ENCODE results near the gene CPB2.

Gene CPB2

DNA sequence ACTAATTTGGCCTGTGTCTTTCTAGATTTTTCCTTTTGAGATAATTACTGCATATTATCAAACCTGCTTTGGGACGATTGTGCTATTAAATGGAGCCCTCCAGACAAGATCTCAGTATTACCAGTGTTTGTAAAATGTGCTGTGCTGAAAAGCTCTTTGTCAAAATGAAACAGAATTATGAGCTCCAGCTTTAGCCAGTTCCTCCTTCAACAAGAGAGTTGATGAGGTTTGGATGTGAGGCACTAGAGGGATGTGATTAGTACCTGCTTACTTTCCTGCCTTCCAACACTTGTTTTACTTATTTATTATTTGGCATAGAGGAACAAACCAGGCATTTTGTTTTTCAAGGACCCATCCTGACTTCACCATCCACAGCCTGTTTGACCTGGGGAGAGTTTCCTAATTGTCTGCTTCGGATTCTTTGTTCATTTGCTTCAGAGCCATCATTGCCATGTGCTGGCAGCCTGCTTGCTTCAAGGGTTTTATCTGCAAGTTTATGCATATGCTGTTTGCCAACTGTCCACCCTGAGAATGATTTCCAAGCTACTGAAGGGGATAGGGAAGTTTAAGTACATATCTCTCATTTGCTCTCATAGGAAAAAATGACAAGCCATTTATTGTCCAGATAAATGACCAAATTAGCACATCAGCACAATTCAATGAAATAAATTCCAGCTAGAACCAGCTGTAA, 32.9 kb upstream of the CPB2 start:
- DNase-seq (ENCODE audit: low spot score), result no peak
- TF ChIP-seq, protein P1, sequence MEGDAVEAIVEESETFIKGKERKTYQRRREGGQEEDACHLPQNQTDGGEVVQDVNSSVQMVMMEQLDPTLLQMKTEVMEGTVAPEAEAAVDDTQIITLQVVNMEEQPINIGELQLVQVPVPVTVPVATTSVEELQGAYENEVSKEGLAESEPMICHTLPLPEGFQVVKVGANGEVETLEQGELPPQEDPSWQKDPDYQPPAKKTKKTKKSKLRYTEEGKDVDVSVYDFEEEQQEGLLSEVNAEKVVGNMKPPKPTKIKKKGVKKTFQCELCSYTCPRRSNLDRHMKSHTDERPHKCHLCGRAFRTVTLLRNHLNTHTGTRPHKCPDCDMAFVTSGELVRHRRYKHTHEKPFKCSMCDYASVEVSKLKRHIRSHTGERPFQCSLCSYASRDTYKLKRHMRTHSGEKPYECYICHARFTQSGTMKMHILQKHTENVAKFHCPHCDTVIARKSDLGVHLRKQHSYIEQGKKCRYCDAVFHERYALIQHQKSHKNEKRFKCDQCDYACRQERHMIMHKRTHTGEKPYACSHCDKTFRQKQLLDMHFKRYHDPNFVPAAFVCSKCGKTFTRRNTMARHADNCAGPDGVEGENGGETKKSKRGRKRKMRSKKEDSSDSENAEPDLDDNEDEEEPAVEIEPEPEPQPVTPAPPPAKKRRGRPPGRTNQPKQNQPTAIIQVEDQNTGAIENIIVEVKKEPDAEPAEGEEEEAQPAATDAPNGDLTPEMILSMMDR (IDR thresholded peaks at IDR 0.05; ENCODE audit: extremely low read depth, insufficient read depth, missing control alignments), result no peak
- in situ Hi-C loops (cut with MboI; ENCODE audit: low pct_unique_long_range_greater_than_20kb, low sequenced_read_pairs, unreplicated experiment), result no loop called here

DNA sequence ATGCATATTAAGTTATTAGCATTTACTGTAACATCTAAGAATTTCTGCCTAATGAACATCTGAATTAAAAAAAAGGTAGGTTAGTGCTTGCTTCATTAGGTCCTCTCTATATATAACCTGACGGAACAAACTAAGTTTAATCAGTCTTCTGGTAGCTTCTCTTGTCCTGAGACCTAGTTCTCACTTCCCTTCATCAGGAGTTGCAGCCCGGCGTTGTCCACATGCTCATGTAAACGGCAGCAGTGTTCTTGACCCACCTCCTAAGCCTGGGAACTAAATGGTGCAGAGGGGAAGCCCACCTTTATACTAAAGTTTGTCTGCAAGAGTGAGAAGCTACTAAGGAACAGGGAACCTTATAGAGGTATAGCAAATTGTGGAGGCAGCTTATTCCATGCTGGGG, 31.9 kb upstream of the CPB2 start:
- TF ChIP-seq, protein P1 (IDR thresholded peaks at IDR 0.05; ENCODE audit: extremely low read depth, insufficient read depth, missing control alignments), result no peak
- no peak for DNase-seq (ENCODE audit: low spot score)

DNA sequence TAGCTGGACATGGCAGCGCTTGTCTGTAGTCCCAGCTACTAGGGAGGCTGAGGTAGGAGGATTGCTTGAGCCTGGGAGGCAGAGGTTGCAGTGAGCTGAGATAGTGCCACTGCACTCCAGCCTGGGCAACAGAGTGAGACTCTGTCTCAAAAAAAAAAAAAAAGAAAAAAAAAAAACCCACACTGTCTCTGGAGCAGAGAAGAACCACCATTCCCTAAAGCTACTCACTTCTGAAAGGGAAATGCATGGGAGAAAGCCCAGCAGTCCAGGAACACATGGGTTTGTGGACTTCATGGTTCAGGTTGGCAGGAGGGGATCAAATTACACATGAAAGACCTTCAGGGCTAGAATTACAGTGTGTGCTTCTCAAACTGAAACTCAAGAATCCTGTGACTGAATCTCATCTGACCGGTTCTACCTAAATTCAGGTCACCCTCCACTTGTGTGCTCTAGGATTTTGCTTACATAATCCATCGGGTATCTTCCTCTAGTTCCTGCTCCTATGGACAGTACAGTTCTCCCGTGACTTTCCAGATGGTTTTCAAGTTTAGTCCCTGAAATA, 30.2 kb upstream of the CPB2 start:
- in situ Hi-C loops (cut with MboI; ENCODE audit: low pct_unique_long_range_greater_than_20kb, low sequenced_read_pairs, unreplicated experiment), result no loop called here
- TF ChIP-seq, protein P1 (IDR thresholded peaks at IDR 0.05; ENCODE audit: extremely low read depth, insufficient read depth, missing control alignments), result no peak
- DNase-seq (ENCODE audit: low spot score), result no peak

More for the DNA sequence above, 31.9 kb upstream of the CPB2 start:
- in situ Hi-C loops (cut with MboI; ENCODE audit: low pct_unique_long_range_greater_than_20kb, low sequenced_read_pairs, unreplicated experiment), result no loop called here

DNA sequence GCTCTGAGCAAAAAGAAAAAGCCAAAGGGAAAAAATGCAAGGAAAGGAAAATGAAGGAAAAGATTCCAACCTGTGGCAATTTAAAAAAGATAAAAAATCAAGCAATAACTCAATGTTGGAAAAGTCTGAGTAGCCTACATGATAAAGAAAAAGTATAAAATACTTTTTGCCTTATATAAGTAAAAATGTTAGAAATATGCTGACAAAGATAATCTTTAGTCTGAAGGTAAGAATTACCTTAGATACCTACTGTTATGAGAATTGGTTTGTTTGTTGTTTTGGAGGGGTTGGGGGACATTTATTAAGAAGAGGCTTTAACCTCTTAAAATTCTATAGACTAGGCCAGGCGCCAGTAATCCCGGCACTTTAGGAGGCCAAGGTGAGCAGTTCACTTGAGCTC, 29.7 kb upstream of the CPB2 start:
- TF ChIP-seq, protein P1 (IDR thresholded peaks at IDR 0.05; ENCODE audit: extremely low read depth, insufficient read depth, missing control alignments), result no peak
- in situ Hi-C loops (cut with MboI; ENCODE audit: low pct_unique_long_range_greater_than_20kb, low sequenced_read_pairs, unreplicated experiment), result no loop called here

DNA sequence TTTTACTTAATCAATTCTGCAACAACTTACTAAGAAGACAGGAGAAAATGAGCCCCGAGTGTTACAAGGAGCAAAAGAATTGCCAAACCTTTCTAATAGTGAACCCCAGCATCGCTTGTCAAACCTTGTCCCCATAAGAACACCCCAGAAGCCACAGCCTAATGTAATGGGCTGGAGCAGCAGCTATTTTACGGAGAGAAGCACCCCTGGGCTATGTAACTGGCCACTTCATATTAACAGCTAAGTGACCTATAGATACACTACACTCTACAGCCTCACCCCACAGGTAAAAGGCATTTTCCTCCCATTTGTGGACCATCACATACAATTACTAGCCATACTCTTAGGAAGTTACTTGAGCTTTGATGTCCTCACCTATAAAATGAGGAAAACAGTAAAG, 27.3 kb upstream of the CPB2 start:
- in situ Hi-C loops (cut with MboI; ENCODE audit: low pct_unique_long_range_greater_than_20kb, low sequenced_read_pairs, unreplicated experiment), result no loop called here
- no peak for DNase-seq (ENCODE audit: low spot score)
- TF ChIP-seq, protein P1 (IDR thresholded peaks at IDR 0.05; ENCODE audit: extremely low read depth, insufficient read depth, missing control alignments), result no peak

More for the DNA sequence above, 29.7 kb upstream of the CPB2 start:
- DNase-seq (ENCODE audit: low spot score), result no peak

DNA sequence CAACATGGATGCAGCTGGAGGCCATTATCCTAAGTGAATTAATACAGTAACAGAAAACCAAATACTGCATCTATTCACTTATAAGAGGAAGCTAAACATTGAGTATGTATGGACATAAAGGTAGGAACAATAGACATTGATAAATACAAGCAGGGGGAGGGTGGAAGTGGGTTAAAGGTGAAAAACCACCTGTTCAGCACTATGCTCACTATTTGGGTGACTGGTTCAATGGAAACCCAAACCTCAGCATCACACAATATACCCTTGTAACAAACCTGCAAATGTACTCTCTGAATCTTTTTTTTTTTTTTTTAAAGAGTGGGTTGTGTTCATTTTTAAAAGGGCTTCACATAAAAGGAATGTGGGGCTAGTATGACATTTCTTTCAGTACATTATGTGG, 26.9 kb upstream of the CPB2 start:
- in situ Hi-C loops (cut with MboI; ENCODE audit: low pct_unique_long_range_greater_than_20kb, low sequenced_read_pairs, unreplicated experiment), result no loop called here
- DNase-seq (ENCODE audit: low spot score), result no peak
- TF ChIP-seq, protein P1 (IDR thresholded peaks at IDR 0.05; ENCODE audit: extremely low read depth, insufficient read depth, missing control alignments), result no peak
